Hepatic stellate cell (primary cell): ENCODE results near the gene PLEKHA5.
A peak's percentile ranks its signal among the peaks of the same experiment; 100 is the strongest.
"Not testable (repeated sequence)": the region's sequence is repeated elsewhere in the genome, so short reads cannot be mapped to it uniquely, and the experiment has no call there.

Experiments used
- DNase-seq: peaks from one replicate; pipeline ENCODE4 v3.0.0; 2011; ENCODE audit warnings: low spot score

PLEKHA5 gene

DNA sequence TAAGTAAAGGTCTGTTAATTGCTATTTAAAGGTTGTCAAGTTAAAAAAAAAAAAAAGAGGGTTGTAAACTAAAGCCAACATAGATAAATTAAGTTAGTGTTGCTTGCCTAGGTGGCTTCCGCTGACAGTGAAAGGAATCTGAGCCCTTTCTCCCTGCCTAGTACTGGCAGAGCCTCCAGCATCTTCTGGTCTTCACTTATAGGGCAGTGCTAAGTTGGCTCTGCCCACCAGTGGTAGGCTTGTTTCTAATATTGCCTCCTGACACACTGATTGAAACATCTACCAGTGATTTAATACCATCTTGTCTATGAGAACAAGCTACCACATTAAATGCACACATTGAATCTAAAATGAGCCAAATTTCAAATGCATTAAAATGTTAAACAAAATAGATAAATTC lies 39.7 kb downstream of the PLEKHA5 start:
- DNase-seq: no peak

DNA sequence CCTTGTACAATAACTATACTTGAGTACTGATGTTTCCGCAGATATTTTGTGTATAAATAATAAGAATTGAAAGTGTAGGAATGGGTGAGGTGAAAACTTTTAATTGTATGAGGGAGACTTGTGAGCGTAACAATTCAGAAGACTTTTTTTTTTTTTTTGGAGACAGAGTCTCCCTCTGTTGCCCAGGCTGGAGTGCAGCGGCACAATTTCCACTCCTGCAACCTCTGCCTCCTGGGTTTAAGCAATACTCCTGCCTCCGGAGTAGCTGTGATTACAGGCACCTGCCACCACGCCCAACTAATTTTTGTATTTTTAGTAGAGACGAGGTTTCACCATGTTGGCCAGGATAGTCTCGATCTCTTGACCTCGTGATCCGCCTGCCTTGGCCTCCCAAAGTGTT lies 40.8 kb downstream of the PLEKHA5 start:
- not testable (repeated sequence) for DNase-seq

DNA sequence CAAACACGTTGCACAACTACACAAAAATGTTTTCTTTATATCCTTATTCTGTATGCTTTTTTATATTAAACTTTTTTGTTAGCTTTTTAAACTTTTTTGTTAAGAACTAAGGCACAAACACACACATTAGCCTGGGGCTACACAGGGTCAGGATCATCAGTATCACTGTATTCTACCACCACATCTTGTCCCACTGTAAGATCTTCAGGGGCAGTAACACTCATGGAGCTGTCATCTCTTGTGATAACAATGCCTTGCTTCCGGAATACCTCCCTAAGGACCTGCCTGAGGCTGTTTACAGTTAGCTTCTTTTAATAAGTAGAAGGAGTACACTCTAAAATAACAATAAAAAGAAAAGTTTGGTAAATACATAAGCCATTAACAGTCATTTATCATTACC lies 42.2 kb downstream of the PLEKHA5 start:
- no peak for DNase-seq

DNA sequence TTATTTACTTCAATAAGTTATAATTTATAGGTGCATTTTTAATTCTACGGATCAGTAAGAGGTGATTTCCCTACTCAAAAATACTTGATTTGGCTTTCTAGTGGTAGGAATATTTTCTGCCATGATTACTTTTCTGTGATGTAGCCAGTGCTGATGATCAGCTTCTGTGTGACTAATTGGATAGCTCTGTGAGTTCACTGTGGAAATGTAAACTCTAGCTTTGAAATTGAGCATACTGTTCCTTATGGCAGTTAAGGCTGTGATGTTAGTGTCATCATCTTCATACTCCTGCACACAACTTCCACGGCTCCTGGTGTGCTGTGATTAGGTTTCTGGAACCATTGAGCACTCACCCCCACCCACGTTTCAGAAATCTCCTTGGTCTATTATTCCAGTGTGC lies 48.2 kb downstream of the PLEKHA5 start:
- DNase-seq: no peak

DNA sequence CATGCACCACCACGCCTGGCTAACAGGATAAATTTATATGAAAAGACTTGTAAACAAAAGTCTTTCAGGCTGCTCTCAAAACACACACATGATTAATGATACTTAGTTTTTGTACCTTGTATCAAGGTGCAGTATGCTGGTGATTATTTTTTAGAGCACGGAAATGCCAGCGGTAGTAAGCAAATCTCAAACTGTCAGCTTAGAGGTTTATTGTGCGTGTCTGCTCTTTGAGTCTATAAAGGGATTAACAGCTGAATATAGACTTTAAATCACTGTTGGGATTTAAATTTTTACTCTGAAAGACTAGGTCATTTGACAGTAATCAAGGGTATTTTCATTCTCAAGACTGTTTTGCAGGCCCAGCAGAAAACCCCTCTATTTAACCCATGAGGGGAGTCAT lies 50.5 kb downstream of the PLEKHA5 start:
- DNase-seq: no peak

DNA sequence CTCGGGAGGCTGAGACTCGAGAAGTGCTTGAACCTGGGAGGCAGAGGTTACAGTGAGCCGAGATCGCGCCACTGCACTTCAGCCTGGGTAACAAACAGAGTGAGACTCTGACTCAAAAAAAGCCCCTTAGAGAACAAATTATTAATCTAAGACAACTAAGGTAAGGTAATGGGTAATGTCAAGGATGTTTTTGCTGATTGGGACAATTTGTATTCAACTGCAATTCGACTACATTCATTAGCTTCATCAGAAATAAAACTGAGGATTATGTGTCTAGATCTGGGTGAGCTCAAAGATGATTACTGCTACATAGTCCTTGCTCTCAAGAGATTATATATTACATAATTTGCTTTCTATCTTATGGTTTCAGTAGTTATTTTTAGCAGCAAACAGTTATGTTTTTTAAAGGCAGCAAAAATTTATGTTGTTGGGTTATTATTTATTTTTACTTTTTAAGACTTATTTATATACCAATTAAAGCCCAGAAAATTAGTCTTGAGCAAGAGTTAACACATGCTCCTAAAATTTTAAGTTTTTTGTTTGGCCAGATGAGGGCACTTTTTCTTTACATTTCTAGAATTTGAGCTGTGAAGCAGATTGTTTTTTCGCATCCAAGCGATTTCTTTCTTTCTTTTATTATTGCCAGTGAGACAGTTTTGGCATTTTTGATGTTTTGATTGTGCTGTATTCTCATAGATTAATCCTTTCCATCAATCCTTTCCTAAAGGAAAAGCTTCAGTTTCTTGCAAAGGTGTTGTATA lies 52.3 kb downstream of the PLEKHA5 start:
- DNase-seq: no peak

DNA sequence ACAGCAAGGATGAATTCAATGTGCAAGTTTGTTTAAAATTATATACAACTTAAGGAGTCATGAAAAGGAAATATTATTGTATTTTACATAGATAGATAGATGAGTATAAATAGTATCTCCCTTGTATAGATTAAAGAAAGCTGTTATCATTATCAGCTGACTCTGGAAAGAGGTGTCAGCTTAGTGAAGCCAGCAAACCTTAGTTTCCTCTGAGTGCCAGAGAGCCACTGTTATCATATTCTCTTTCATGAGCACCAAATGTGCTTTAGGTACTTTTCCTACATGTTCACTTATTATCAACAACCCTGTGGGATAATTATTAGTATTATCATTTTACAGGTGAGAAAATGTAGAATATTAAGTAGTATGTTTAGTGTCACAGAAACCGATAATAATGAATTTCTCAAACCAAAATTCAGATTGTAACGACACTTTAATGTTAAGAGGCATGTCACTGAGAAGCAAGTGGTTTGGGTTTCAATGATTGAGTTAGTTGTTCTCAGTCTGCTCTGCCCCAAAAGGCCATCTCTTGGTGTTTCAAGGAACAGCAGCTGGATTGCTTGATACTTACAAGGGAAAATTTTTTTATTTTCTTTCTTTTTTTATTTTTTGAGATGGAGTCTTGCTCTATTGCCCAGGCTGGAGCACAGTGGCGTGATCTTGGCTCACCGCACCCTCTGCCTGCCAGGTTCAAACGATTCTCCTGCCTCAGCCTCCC lies 53.7 kb downstream of the PLEKHA5 start:
- peak; percentile 7 for DNase-seq

DNA sequence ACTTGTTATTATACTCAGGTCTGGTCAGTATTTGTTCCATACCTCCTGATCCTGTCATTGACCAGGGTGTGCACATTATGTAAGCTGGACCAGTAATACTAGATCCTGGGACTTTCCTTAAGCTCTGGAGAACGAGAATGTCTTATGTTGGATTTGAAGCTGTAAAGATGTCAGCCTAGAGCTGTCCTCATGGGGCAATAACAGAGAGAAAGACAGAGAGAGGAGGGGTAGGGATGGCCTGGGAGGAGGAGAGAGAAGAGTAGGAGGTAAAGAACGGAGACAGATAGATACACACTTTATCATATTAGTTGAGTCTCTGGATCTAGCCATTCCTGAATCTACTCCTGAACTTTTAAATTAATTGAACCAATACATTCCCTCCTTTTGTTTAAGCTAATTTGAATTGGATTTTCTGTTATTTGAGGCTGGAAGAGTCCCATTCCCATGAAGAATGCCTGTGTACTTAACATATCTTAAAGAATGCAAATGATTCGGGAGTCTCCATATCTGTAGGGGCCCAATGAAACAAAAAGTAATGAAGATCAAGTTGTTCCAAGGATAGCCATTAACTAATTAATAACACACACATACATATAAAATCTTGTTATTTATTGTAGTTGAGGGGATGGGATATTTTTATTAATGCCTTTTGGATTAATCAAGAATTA lies 55.9 kb downstream of the PLEKHA5 start:
- no peak for DNase-seq

DNA sequence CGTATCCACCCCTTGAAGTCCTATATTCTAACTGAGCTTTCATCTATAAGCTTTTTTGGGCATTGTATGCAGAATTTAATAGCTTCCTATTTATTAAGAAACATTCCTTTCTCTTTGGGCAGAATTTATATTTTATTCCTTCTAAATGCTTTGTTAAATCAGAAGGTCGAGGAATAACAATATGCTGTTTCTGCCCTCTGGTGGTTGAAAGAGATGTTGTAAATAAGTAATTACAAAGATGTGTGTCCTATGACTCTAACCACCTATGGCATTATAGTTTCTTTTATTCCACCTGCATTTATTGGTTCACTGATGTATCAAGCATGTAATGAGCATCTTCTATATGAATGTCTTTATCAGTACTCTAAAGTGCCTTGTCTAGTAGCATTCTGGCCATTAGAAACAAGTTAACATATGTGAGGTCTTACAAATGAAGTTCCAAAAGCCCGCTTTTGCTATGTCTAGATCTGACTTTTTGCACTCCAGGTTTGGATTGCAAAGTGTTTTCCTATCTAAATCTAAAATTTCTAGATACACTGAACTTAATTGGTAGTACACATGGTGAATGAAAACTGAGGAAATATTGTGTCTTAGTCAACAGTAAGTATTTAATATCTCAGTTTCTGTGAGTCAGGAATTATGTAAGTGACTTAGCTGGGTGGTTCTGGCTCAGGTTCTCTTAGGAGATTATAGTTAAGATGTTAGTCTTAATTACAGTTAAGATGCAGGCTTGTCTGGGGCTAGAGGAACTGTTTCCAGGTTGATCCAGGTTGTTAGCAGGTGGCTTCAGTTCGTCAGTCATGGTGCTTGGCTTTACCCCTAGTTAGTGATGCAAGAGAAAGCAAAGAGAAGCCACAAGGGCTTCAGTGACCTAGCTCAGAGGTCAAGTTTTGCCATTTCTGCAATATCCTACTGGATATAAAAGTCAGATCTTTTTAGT lies 57.5 kb downstream of the PLEKHA5 start:
- DNase-seq: peak; percentile 9

DNA sequence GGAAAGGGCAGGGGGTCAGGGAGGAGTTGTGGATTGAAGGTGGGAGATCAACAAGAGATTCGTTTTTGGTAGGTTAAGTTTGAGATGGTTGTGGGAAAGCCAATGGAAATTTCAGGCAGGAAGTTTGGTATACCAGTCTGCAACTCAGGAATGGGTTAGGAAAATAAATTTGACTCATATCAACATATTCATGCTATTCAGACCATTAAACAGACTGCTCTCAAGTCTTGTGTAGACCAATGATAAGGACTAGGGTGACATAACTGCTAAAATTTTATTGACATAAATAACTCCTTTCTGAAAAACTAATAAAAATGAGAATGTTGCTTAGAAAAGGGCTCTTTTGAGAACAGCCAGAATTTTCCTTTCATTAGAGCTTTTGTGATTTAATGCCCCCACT lies 60.0 kb downstream of the PLEKHA5 start:
- peak; percentile 14 for DNase-seq

DNA sequence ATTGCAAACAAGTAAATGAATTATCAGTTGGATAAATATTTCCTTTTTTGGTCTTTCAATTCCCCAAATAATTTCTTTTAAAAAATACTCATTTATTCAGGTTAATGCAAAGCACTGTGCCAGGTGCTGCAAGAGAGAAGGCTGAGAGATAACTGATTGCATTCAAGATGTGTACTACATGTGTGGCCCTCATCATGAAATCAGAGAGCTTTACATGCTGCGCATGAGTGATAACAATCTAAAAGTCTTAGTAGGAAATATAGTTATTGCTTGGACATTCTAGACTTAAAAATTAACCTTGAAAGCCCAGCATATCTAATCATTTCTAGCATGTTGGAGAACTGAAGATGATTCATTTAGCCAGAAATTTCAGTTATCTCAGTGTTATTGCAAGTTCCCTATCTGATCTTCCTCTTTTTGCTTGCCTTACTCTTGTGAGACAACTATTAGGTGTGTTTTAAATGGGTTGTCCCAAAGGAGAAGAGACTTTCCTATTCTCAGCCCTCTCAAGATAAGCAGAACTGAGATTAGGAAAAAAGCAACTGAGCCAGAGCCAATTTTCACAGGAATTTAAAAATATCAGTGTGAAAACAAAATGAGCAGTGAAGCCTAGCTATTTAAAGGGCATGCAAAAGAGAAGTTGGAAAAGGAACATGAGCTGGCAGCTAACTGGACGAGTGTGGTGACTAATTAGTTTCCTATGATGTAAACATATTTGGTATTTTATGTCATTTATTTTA lies 60.9 kb downstream of the PLEKHA5 start:
- DNase-seq: no peak

DNA sequence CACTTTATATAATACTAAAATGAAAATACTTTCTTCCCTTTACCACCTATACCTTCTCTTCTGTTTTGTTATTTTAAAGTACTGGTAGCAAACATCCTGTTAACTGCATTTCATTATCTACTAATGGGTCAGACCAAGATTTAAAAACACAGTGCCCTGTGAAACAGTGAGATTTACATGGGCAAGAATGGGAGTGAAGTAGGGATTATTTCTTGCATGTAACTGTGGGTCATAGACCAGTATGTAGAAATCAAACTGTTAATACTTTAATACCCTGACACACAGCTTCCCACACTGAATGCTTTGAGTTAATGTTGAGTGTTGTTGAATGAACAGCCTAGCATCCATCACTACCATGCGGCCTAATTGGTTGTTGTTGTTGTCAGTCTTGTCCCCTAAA lies 61.6 kb downstream of the PLEKHA5 start:
- no peak for DNase-seq

DNA sequence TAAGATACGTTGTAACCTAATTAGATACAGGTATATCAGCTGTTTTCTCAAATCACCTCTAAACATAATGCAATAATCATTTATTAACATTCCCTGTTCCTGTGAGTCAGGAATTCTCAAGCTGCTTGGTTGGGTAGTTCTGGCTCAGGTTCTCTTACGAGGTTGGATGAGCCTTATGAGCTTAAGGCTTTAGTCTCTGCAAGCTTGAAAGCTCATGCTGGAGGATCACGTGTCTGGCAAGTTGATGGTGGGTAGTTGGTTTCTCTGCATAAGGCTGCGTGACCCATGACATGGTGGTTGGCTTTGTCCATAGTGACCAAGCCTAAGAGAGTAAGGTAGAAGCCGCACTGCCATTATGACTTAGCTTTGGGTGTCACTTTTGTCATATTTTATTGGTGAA lies 62.0 kb downstream of the PLEKHA5 start:
- DNase-seq: no peak

DNA sequence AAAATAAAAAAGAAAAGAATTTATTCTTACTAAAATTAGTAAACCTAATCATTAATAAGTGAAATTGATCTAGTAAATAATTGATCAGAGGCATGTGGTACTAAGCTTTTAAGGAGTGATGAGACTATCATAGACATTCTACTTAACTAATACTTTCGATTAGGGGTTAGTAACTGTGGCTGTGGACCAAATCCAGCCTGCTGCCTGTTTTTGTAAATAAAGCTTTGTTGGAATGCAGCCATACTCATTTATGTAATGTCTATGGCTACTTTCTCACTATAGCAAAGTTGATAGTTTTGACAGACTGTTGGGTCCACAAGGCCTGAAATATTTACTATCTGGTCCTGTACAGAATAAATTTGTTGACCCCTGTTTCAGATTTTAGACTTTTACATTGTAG lies 63.2 kb downstream of the PLEKHA5 start:
- DNase-seq: no peak

DNA sequence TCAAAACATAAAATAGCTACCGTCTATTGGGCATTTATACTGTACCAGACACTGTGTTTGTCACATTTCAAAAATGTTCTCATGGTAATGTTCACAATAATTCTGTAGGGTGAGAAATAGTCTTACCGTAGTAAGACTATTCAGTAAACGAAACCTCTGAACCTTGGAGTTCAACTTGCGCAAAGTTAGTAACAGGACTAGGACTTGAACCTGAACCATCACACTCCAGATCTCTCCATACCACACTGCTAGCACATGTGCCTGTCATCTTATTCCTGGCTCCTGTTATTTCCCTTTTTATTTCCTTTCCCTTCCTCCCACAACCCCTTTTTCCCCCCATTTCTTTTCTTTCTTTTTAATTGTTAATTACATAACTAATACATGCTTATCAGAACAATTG lies 65.4 kb downstream of the PLEKHA5 start:
- no peak for DNase-seq

DNA sequence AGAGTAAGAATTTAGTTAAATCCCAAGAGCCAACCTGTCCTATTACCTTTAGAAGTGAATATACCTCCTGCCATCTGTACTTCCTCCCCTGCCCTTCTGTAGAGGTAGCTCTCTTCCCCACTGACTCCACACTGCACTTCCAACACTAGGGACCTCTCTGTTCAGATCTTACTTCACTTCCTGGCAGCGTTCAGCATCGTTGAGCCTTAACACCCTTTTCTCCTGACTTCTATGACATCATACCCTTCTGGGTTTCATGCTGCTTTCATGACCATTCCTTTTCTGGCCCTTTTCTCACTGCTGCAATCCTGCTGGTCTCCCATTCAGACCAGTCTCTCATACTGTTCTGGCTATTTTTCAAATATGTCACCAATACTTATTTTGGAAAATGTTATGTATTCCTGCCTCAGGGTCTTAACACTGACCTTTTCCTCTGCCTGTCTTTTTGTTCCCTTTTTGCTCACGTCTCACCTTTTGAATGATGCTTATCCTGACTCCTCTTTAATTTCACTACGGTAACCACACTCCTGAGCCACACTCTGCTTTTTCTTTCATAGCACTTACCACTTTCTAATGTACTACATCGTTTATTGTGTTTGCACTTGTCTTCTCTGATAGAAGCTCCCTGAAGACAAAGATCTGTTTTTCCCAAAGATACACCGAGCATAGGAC lies 67.6 kb downstream of the PLEKHA5 start:
- DNase-seq: no peak

DNA sequence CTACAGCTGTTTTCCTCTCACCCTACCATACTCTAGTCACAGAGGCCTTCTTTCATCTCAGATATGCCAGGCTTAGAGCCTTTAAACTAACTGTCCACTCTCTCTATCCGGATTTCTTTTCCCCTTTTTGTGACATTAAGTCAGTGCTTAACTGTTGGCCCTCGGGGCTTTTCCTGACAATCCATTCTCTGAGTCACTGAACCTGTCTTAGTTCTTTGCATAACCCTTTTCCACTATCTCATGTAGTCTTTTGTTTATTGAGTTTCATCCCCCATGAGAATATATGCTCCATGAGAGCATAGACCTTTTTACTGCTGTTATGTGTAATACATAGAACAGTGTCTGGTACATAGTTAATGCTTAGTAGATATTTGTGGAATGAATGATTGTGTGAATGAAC lies 68.7 kb downstream of the PLEKHA5 start:
- DNase-seq: peak; percentile 5

DNA sequence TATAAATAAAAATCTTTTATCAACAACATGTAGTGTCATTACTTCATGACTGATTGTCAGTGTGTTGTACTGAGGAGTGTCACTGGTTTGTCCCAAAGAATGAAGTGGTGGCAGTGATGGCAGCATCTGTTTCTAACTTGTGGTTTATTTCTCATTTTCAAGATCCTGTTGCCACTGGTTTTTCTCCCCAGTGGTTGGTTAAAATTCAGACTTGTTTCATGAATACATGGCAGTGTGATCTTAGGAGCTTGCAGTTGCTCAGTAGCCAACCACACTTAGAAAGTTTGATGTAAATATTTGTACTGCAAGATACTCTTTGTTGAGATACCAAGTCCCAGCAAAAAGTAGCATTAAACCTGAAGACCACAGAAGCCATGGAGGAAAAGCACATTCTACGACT lies 69.8 kb downstream of the PLEKHA5 start:
- DNase-seq: no peak

DNA sequence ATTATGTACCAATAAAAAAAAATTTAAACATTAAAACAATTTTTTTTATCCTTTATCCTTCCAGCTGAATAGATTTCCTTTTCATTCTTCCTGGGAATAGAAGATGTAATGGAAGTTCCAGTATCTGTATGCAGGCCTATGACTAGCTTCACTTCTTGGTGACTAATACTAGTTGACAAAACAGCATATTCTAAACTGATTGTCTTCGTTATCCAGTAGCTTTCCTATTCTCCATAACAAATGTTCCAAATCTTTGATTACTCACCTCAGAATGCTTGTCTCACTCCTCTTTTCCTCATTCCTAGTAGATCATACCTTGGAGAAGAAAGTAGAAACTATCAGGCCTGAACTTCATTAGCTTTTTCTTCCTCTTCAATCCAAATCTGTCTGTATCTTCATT lies 70.7 kb downstream of the PLEKHA5 start:
- no peak for DNase-seq

DNA sequence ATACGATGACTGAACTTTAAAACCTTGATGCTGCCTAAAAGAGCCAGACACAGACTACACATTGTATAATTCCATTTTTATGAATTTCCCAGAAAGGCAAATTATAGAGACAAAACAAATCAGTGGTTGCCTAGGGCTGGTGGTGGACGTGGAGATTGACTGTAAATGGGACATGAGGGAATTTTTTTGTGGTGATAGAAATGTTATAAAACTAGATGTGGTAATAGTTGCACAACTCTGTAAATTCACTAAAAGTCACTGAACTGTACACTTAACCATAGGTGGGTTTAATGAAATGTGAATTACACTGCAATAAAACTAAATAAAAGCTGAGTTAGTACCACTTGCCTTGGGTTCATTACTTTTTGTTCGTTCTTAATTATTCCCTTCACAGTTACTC lies 72.1 kb downstream of the PLEKHA5 start:
- no peak for DNase-seq

DNA sequence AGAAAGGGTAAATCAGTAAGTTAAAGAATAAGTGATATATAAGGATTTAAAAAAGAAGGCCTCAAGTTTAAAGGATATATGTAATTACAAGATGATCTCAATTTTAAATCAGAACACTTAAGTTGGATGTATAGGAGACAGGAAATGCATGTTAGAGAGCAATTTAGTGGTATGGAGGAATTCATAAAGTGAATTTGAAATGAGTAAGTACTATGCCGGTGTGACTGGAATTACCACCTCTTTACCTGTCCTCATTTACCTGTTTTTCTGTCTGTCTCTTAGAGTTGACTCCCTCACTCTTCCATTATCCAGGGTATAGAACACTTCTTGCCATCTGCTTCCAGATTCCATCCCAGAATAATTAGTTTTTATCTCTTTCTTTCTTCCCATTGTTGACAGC lies 73.5 kb downstream of the PLEKHA5 start:
- no peak for DNase-seq
